ENCODE results near the gene DAZAP2.
"Not testable (repeated sequence)": the region's sequence is repeated elsewhere in the genome, so short reads cannot be mapped to it uniquely, and the experiment has no call there.

- not testable (repeated sequence) for TF ChIP-seq CTCF (conservative IDR thresholded peaks at IDR 0.05; ENCODE audit: low read length); EZH2phosphoT487 (IDR thresholded peaks at IDR 0.05; ENCODE audit: borderline replicate concordance)
Observed at GRCh38 chr12:51219857-51220256, 18.8 kb upstream of the DAZAP2 start.
